ENCODE results near the gene CITED1. TPM values are rescaled to one million over a fixed set of nuclear protein-coding genes. Genes with fewer than 3 reads are reported as not detected.

The CITED1 gene
- total and polyA plus RNA-seq, 2 of the 4 experiments (the other 2 are of a cell fraction), result 0.18 to 0.24 TPM

GRCh38 chrX:72271091-72271788 is 34.5 kb downstream of the CITED1 start:
- dilution Hi-C loops (cut with HindIII; ENCODE audit: low sequenced_read_pairs, unreplicated experiment) (no loop called here), in situ Hi-C loops (cut with MboI; ENCODE audit: low sequenced_read_pairs) (no loop called here), intact Hi-C loops (cut with micrococcal nuclease) (no loop called here)
- H3K36me3 ChIP-seq (ENCODE audit: control insufficient read depth, insufficient read depth, low read length), result peaks cover 60% of the 10 kb centered on the region
- peaks cover 85% of the 10 kb centered on the region for H4K20me1 ChIP-seq (ENCODE audit: insufficient read depth, low read length)
- no peak for ATAC-seq (ENCODE audit: low read depth)
- H3K4me1 ChIP-seq (ENCODE audit: control insufficient read depth, insufficient read depth, low read length), result peaks cover 33% of the 10 kb centered on the region
- H4K8ac ChIP-seq (ENCODE audit: low read depth in 2 of 2, low read length in 2 of 2), result no peak overlapping the region; a peak in 1 of 4 replicates
- H3K27me3 ChIP-seq (ENCODE audit: control insufficient read depth, insufficient read depth, low read length), result no peaks in the 10 kb centered on the region
- H3K79me1 ChIP-seq (ENCODE audit: low read depth in 1 of 2, low read length in 2 of 2), result peaks cover 26 to 69% of the 10 kb centered on the region in 2 experiments
- WGBS, 2 experiments (ENCODE audit: extremely low coverage in 2 of 2, insufficient read length in 1 of 2), result no CpG with 5 or more reads among the region's 3 CpGs
- no peak overlapping the region for H3K4me2 ChIP-seq (ENCODE audit: low read depth, low read length)
- H3K4me3 ChIP-seq (ENCODE audit: insufficient read depth, low read depth, low read length), result no peak overlapping the region
- CTCF ChIA-PET, result interaction anchor here (0.6 kb wide), 2 partner anchors 17 to 54 kb away, joined by 4 to 7 read pairs; no protein-coding TSS in a partner anchor
- H3K56ac ChIP-seq (ENCODE audit: extremely low read depth, insufficient read depth, low read length), result no peak overlapping the region
- H2BK5ac ChIP-seq (ENCODE audit: low read depth, low read length, poor library complexity, severe bottlenecking), result peak overlapping the region; percentile 7
- no peak overlapping the region for H3K9ac ChIP-seq (ENCODE audit: low read depth, low read length)
- TF ChIP-seq NFE2L2 (IDR thresholded peaks at IDR 0.05; ENCODE audit: low read depth, low read length), result no peak
- 0 out of 2 replicates have a peak, but pooled peaks have one; percentile 8 for TF ChIP-seq RAD21 (IDR thresholded peaks at IDR 0.05; ENCODE audit: low read length)
- no peak overlapping the region for H3K27ac ChIP-seq (ENCODE audit: insufficient read depth, low read length)
- no TSS peak for BruUV-seq (replicated peaks)
- H3K23ac ChIP-seq (ENCODE audit: low read depth, low read length), result no peak overlapping the region
- no peak overlapping the region for H4K5ac ChIP-seq (ENCODE audit: low read depth, low read length)
- H3K9me3 ChIP-seq (ENCODE audit: control insufficient read depth, insufficient read depth, low read length), result no peaks in the 10 kb centered on the region
- H3K14ac ChIP-seq (replicated peaks; ENCODE audit: low read depth, low read length), result no peak overlapping the region
- H3K18ac ChIP-seq (ENCODE audit: low read depth, low read length), result no peak overlapping the region
- H3K9me1 ChIP-seq (ENCODE audit: insufficient read depth, low read length), result peaks cover 34% of the 10 kb centered on the region
- H2AK5ac ChIP-seq (ENCODE audit: low read depth, low read length), result no peak overlapping the region
- no peak overlapping the region for H2BK20ac ChIP-seq (ENCODE audit: low read depth, low read length)
- POLR2A ChIA-PET (ENCODE audit: unreplicated experiment), result interaction anchor here (1.0 kb wide), 1 partner anchor 14 kb away, joined by 3 read pairs; no protein-coding TSS in a partner anchor
- DNase-seq, result no peak
- H3K4ac ChIP-seq (ENCODE audit: low read depth, low read length), result no peak overlapping the region
- no peak overlapping the region for H2BK120ac ChIP-seq (ENCODE audit: low read depth, low read length)
- no peak overlapping the region for H2AFZ ChIP-seq (replicated peaks; ENCODE audit: low read length, poor library complexity)
- no peak overlapping the region for H2BK15ac ChIP-seq (ENCODE audit: low read depth, low read length)
- no peak overlapping the region for H4K91ac ChIP-seq (ENCODE audit: insufficient read depth, low read depth, low read length)
- no peak overlapping the region for H2AK9ac ChIP-seq (replicated peaks; ENCODE audit: low read depth, low read length, poor library complexity)
